Kidney (tissue), 14 donors: ENCODE data around the gene SCAMP1. TPM values are rescaled to one million over a fixed set of nuclear protein-coding genes. Genes with fewer than 3 reads are reported as not detected.

Experiments used
- DNase-seq, 5 donors: peaks; one replicate each; pipeline ENCODE4 v3.0.0-alpha.2; 2013 to 2020
- FAIRE-seq: peaks from 2 replicates; lab custom pipeline; 2012; peaks lifted over from hg19 to GRCh38; lab: Jason Lieb, UNC
- H3K27ac ChIP-seq, 2 donors: one replicate each; pipeline ENCODE4 v1.7.0; 2013; ENCODE audit warnings: low read depth in 2 of 2, low read length in 2 of 2, inconsistent platforms in 1 of 2
- H3K27me3 ChIP-seq: one replicate; pipeline ENCODE4 v1.7.1; 2013; ENCODE audit warnings: low read length, inconsistent platforms; ENCODE audit not compliant: control insufficient read depth, insufficient read depth
- H3K36me3 ChIP-seq, 3 donors: one replicate each; pipeline versions ENCODE4 v1.7.0 to v1.7.1; 2013; ENCODE audit warnings: low read length in 3 of 3, control low read depth in 1 of 3, inconsistent platforms in 1 of 3; ENCODE audit not compliant: insufficient read depth in 3 of 3, control insufficient read depth in 2 of 3
- H3K4me1 ChIP-seq, 3 donors: one replicate each; pipeline versions ENCODE4 v1.7.0 to v1.7.1; 2013; ENCODE audit warnings: low read length in 3 of 3, inconsistent platforms in 1 of 3, low read depth in 1 of 3; ENCODE audit not compliant: control insufficient read depth in 2 of 3, insufficient read depth in 2 of 3
- H3K4me3 ChIP-seq, 3 donors: one replicate each; pipeline versions ENCODE4 v1.7.0 to v1.8.1; 2013; ENCODE audit warnings: low read length in 3 of 3, control low read depth in 1 of 3, inconsistent platforms in 1 of 3
- H3K9ac ChIP-seq, 3 donors: one replicate each; pipeline versions ENCODE4 v1.7.0 to v1.7.1; 2013; ENCODE audit warnings: low read length in 3 of 3, control low read depth in 1 of 3, inconsistent platforms in 1 of 3
- H3K9me3 ChIP-seq, 3 donors: one replicate each; pipeline versions ENCODE4 v1.7.0 to v1.7.1; 2013; ENCODE audit warnings: low read length in 3 of 3, control low read depth in 1 of 3, inconsistent platforms in 1 of 3; ENCODE audit not compliant: control insufficient read depth in 2 of 3, insufficient read depth in 1 of 3
- CTCF ChIP-seq: IDR thresholded peaks from 3 replicates; pipeline ENCODE4 v1.5.1; 2012; ENCODE audit warnings: mild to moderate bottlenecking, moderate library complexity, borderline replicate concordance; ENCODE audit not compliant: insufficient read depth; ENCODE audit errors: extremely low read depth
- intact Hi-C: fragments of 100-400 bp; cut with DNase I; formaldehyde crosslinking; loops from one replicate; pipeline ENCODE4 v1.11.1; 2022
- polyA plus RNA-seq: library from polyadenylated mRNA; stranded (reverse); fragments of 350-450 nt; fragmentation: Illumina TruSeq; extraction: RNeasy Lipid Tissue Mini Kit (QIAGEN cat#74804); gene quantifications from one replicate; pipeline ENCODE4 v1.2.3, GENCODE V29; 2014; ENCODE audit warnings: low read depth, low replicate concordance; ENCODE audit not compliant: insufficient read depth
- total RNA-seq: library from RNA; stranded (reverse); fragmentation: NEBNext Ultra II Directional; extraction: Animal tissue kit (Norgen Biotek cat#: 25700); gene quantifications from one replicate; pipeline ENCODE4 v1.2.1, GENCODE V29; 2021
- donor health status: control.
- donor health status: control.
- donor health status: control.
- donor health status: control.
- donor health status: control.
- donor health status: DM: yes; HTN: yes; CAD: no.
- donor health status: Normal renal cell carcinoma (clear cell type).

SCAMP1 gene
- total and polyA plus RNA-seq, 2 donors from 2014 or later = 13.1 to 42.1 TPM

- no peak overlapping the region for H3K9ac ChIP-seq
- peak in 4 of 5 donors; percentile 48 to 93 (median 66) for DNase-seq
- FAIRE-seq = no peak
These were observed 166.8 kb downstream of the SCAMP1 start for GRCh38 chr5:78527054-78527859.

GRCh38 chr5:78527925-78528324 lies 167.5 kb downstream of the SCAMP1 start:
- DNase-seq = no peak
- Histone ChIP-seq H3K27ac (peak overlapping the region in 1 of 2 donors; percentile 51), H3K27me3 (no peaks in the 10 kb centered on the region), H3K4me1 (peaks cover 0 to 2% (median 0%) of the 10 kb centered on the region in 3 donors), H3K9me3 (no peaks in the 10 kb centered on the region), H3K9ac (no peak overlapping the region), H3K36me3 (no peaks in the 10 kb centered on the region), H3K4me3 (no peak overlapping the region)
- no peak for FAIRE-seq
- intact Hi-C loops = no loop called here
- TF ChIP-seq CTCF = no peak

More at GRCh38 chr5:78527054-78527859, 166.8 kb downstream of the SCAMP1 start:
- peak overlapping the region in 1 of 2 donors; percentile 51 for H3K27ac ChIP-seq
- H3K27me3 ChIP-seq = no peaks in the 10 kb centered on the region
- H3K4me3 ChIP-seq = no peak overlapping the region
- TF ChIP-seq CTCF = no peak
- intact Hi-C loops = no loop called here
- no peaks in the 10 kb centered on the region for H3K36me3 ChIP-seq
- peaks cover 0 to 2% (median 0%) of the 10 kb centered on the region in 3 donors for H3K4me1 ChIP-seq
- no peaks in the 10 kb centered on the region for H3K9me3 ChIP-seq

Other genes with a start within 250 kb of the SCAMP1 start
- 49.3 TPM for gene AP3B1, start 65.9 kb upstream of the SCAMP1 start, total RNA-seq
- 53.2 TPM for gene AP3B1, start 65.9 kb upstream of the SCAMP1 start, polyA plus RNA-seq